ENCODE measurements around the gene BLID. TPM values are rescaled to one million over a fixed set of nuclear protein-coding genes. Genes with fewer than 3 reads are reported as not detected.

BLID gene
- total and polyA plus RNA-seq, 9 donors: 1.2 TPM; not detected in 8

DNA sequence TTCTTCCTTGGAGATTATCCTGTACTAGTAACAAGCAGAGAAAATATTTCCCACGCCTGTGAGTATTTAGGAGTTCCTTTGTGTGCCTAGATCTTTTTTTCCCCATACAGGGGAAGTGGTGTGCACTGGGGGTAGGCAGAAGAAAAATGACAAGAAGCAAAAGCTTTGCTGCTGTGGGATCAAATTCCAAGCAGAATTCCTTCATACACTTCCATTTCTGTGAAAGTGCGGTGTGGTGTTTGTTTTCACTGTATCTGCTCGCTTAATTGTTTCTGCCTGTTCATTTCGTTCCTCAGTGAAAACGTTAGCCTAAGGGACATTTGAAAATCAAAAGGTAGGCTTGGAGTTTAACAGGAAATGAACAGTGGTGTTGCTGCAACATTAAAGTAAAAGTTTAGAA is 47.9 kb downstream of the BLID start:
- H3K27me3 ChIP-seq (ENCODE audit: control insufficient read depth, insufficient read depth, low read length): no peaks in the 10 kb centered on the region
- WGBS (ENCODE audit: insufficient coverage): 20% methylated on average over 1 of the region's 5 CpGs
- peak overlapping the region; percentile 59 for H3K27ac ChIP-seq (ENCODE audit: low read length)
- no peak for DNase-seq
- peaks cover 4% of the 10 kb centered on the region for H3K4me1 ChIP-seq (ENCODE audit: control insufficient read depth, insufficient read depth, low read length)
- peaks cover 7% of the 10 kb centered on the region for H3K9me3 ChIP-seq (replicated peaks; ENCODE audit: control insufficient read depth, low read depth, low read length)
- no peaks in the 10 kb centered on the region for H3K36me3 ChIP-seq (ENCODE audit: control insufficient read depth, insufficient read depth, low read length)
- no peak overlapping the region for H3K4me3 ChIP-seq (ENCODE audit: low read length)

All from muscle of leg (tissue), 11 donors.